ENCODE measurements around the gene BRD7.

BRD7 gene

GRCh38 chr16:50393416-50393815, 24.6 kb upstream of the BRD7 start:
- H3K27ac ChIP-seq, result no peak overlapping the region
- in situ Hi-C loops (cut with HindIII; ENCODE audit: low pct_ligation_motif_present, low sequenced_read_pairs), result no loop called here
- no peaks in the 10 kb centered on the region for H3K36me3 ChIP-seq (replicated peaks)
- H3K27me3 ChIP-seq (replicated peaks), result no peaks in the 10 kb centered on the region
- DNase-seq, result no peak
- H3K4me3 ChIP-seq (ENCODE audit: low read depth, low read length), result no peak overlapping the region
- no peak for TF ChIP-seq CTCF (IDR thresholded peaks at IDR 0.05; ENCODE audit: low read depth, low read length, missing control alignments)

GRCh38 chr16:50390914-50391716, 22.3 kb upstream of the BRD7 start:
- in situ Hi-C loops (cut with HindIII; ENCODE audit: low pct_ligation_motif_present, low sequenced_read_pairs), result no loop called here
- no peak for TF ChIP-seq CTCF (IDR thresholded peaks at IDR 0.05; ENCODE audit: low read depth, low read length, missing control alignments)
- Histone ChIP-seq H3K27ac (no peak overlapping the region), H3K27me3 (replicated peaks) (no peaks in the 10 kb centered on the region), H3K36me3 (replicated peaks) (no peaks in the 10 kb centered on the region), H3K4me3 (ENCODE audit: low read depth, low read length) (no peak overlapping the region)
- DNase-seq, result no peak

GRCh38 chr16:50390371-50390771, 21.6 kb upstream of the BRD7 start:
- Histone ChIP-seq H3K27me3 (replicated peaks) (no peaks in the 10 kb centered on the region), H3K36me3 (replicated peaks) (no peaks in the 10 kb centered on the region), H3K4me3 (ENCODE audit: low read depth, low read length) (no peak overlapping the region), H3K27ac (no peak overlapping the region)
- in situ Hi-C loops (cut with HindIII; ENCODE audit: low pct_ligation_motif_present, low sequenced_read_pairs), result no loop called here
- no peak for TF ChIP-seq CTCF (IDR thresholded peaks at IDR 0.05; ENCODE audit: low read depth, low read length, missing control alignments)
- DNase-seq, result no peak

GRCh38 chr16:50389900-50390299, 21.1 kb upstream of the BRD7 start:
- in situ Hi-C loops (cut with HindIII; ENCODE audit: low pct_ligation_motif_present, low sequenced_read_pairs), result no loop called here
- TF ChIP-seq CTCF (IDR thresholded peaks at IDR 0.05; ENCODE audit: low read depth, low read length, missing control alignments), result no peak
- Histone ChIP-seq H3K27ac (no peak overlapping the region), H3K27me3 (replicated peaks) (no peaks in the 10 kb centered on the region), H3K4me3 (ENCODE audit: low read depth, low read length) (no peak overlapping the region), H3K36me3 (replicated peaks) (no peaks in the 10 kb centered on the region)
- no peak for DNase-seq

GRCh38 chr16:50388496-50388895, 19.7 kb upstream of the BRD7 start:
- in situ Hi-C loops (cut with HindIII; ENCODE audit: low pct_ligation_motif_present, low sequenced_read_pairs), result no loop called here
- Histone ChIP-seq H3K27me3 (replicated peaks) (no peaks in the 10 kb centered on the region), H3K36me3 (replicated peaks) (no peaks in the 10 kb centered on the region), H3K27ac (no peak overlapping the region), H3K4me3 (ENCODE audit: low read depth, low read length) (no peak overlapping the region)
- DNase-seq, result no peak
- TF ChIP-seq CTCF (IDR thresholded peaks at IDR 0.05; ENCODE audit: low read depth, low read length, missing control alignments), result no peak

GRCh38 chr16:50386774-50387173, 18.0 kb upstream of the BRD7 start:
- no peak for TF ChIP-seq CTCF (IDR thresholded peaks at IDR 0.05; ENCODE audit: low read depth, low read length, missing control alignments)

More at GRCh38 chr16:50386774-50387173, 18.0 kb upstream of the BRD7 start:
- in situ Hi-C loops (cut with HindIII; ENCODE audit: low pct_ligation_motif_present, low sequenced_read_pairs), result no loop called here
- Histone ChIP-seq H3K27ac (no peak overlapping the region), H3K27me3 (replicated peaks) (no peaks in the 10 kb centered on the region), H3K4me3 (ENCODE audit: low read depth, low read length) (no peak overlapping the region), H3K36me3 (replicated peaks) (no peaks in the 10 kb centered on the region)
- no peak for DNase-seq

All from brain microvascular endothelial cell (primary cell).